Stomach smooth muscle (tissue), 2 donors: Measurements from ENCODE around the gene FAM20B.

Experiments
- H3K27ac ChIP-seq: one replicate; pipeline ENCODE4 v1.7.0; 2013; ENCODE audit warnings: mild to moderate bottlenecking, low read length, inconsistent platforms
- H3K27me3 ChIP-seq, 2 donors: one replicate each; pipeline ENCODE4 v1.7.0; 2013; ENCODE audit warnings: low read length in 2 of 2; ENCODE audit not compliant: insufficient read depth in 2 of 2, control insufficient read depth in 1 of 2
- H3K36me3 ChIP-seq, 2 donors: one replicate each; pipeline ENCODE4 v1.7.0; 2013; ENCODE audit warnings: low read length in 2 of 2; ENCODE audit not compliant: control insufficient read depth in 2 of 2, insufficient read depth in 2 of 2
- H3K4me1 ChIP-seq: one replicate; pipeline ENCODE4 v1.7.0; 2013; ENCODE audit warnings: low read length; ENCODE audit not compliant: control insufficient read depth, insufficient read depth
- H3K4me3 ChIP-seq, 2 donors: one replicate each; pipeline ENCODE4 v1.7.0; 2013; ENCODE audit warnings: low read length in 2 of 2
- H3K9ac ChIP-seq, 2 donors: one replicate each; pipeline ENCODE4 v1.7.0; 2013; ENCODE audit warnings: low read length in 2 of 2, mild to moderate bottlenecking in 1 of 2
- H3K9me3 ChIP-seq, 2 donors: one replicate each; pipeline ENCODE4 v1.7.0; 2013; ENCODE audit warnings: low read length in 2 of 2; ENCODE audit not compliant: control insufficient read depth in 2 of 2
- donor health status: healthy.
- donor health status: Pancreatic carcinoma.

The FAM20B gene

GRCh38 chr1:179081687-179082332, 56.1 kb downstream of the FAM20B start, which contains the start of gene TOR3A:
TOR3A (plus strand) TSS chr1:179082070; CDS start chr1:179082129, 59 bp downstream.
- peak within 1 kb of the TSS; percentile 92 to 97 for H3K4me3 ChIP-seq
- peak within 1 kb of the TSS; percentile 69 to 84 for H3K9ac ChIP-seq
- H3K27me3 ChIP-seq, result no peaks in the 10 kb centered on the region
- peaks cover 2 to 8% of the 10 kb centered on the region in 2 donors for H3K36me3 ChIP-seq
- H3K9me3 ChIP-seq, result no peaks in the 10 kb centered on the region
- peaks cover 23% of the 10 kb centered on the region for H3K4me1 ChIP-seq
- H3K27ac ChIP-seq, result peak within 1 kb of the TSS; percentile 75

GRCh38 chr1:179082333-179082998, 56.8 kb downstream of the FAM20B start:
- Histone ChIP-seq H3K4me3 (peak overlapping the region; percentile 92 to 97), H3K27ac (peak overlapping the region; percentile 75), H3K4me1 (peaks cover 26% of the 10 kb centered on the region), H3K9me3 (no peaks in the 10 kb centered on the region), H3K9ac (peak overlapping the region; percentile 69 to 84), H3K27me3 (no peaks in the 10 kb centered on the region), H3K36me3 (peaks cover 2 to 10% of the 10 kb centered on the region in 2 donors)

GRCh38 chr1:179082999-179083335, 57.3 kb downstream of the FAM20B start:
- Histone ChIP-seq H3K9ac (peak overlapping the region; percentile 69 to 84), H3K27me3 (no peaks in the 10 kb centered on the region), H3K9me3 (no peaks in the 10 kb centered on the region), H3K36me3 (peaks cover 2 to 14% of the 10 kb centered on the region in 2 donors), H3K27ac (no peak overlapping the region), H3K4me1 (peaks cover 26% of the 10 kb centered on the region), H3K4me3 (peak overlapping the region; percentile 92 to 97)

GRCh38 chr1:179083533-179083932, 57.8 kb downstream of the FAM20B start:
- Histone ChIP-seq H3K27me3 (no peaks in the 10 kb centered on the region), H3K36me3 (peaks cover 2 to 16% of the 10 kb centered on the region in 2 donors), H3K9ac (peak overlapping the region in 1 of 2 donors; percentile 21), H3K9me3 (no peaks in the 10 kb centered on the region), H3K27ac (no peak overlapping the region), H3K4me1 (peaks cover 26% of the 10 kb centered on the region), H3K4me3 (no peak overlapping the region)

- H3K4me1 ChIP-seq, result peaks cover 24% of the 10 kb centered on the region
- H3K4me3 ChIP-seq, result no peak overlapping the region
- H3K9ac ChIP-seq, result no peak overlapping the region
Observed at GRCh38 chr1:179087665-179088064, 62.0 kb downstream of the FAM20B start.

DNA sequence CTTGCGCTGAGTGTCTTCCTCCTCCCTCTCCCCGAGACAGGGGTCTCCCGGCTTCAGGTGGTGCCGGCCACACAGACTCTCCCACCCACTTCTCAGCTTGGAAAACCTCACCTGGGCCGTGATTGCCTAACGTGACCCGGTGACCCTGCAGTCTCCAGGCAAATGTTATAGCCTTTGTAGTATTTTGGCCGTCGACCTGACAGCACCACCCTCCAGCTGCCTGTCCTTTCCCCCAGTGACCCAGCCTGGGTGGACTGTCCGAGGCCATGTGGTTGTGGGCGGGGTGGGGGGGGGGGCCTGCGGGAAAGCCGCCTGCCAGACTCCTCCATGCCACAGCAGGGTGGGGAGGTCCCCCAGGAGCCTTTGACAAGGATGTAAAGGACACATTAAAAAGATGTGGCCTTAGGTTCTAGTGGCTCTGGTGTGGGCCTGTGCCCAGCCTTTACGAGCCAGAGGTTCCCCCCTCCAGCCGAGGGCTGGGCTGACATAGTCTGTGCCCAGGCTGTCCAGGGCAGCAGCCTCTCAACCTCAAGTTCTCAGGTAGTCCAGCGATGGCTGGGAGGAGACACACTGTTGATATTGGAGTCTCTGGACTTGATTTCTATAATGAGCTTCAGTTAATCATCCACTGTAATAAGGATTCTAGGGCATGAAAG, 64.3 kb downstream of the FAM20B start:
- Histone ChIP-seq H3K4me1 (peaks cover 14% of the 10 kb centered on the region), H3K9ac (no peak overlapping the region), H3K27me3 (no peaks in the 10 kb centered on the region), H3K4me3 (no peak overlapping the region), H3K36me3 (peaks cover 22 to 36% of the 10 kb centered on the region in 2 donors), H3K27ac (no peak overlapping the region), H3K9me3 (no peaks in the 10 kb centered on the region)

More at GRCh38 chr1:179087665-179088064, 62.0 kb downstream of the FAM20B start:
- H3K9me3 ChIP-seq, result no peaks in the 10 kb centered on the region
- no peak overlapping the region for H3K27ac ChIP-seq
- H3K27me3 ChIP-seq, result no peaks in the 10 kb centered on the region
- peaks cover 2 to 20% of the 10 kb centered on the region in 2 donors for H3K36me3 ChIP-seq

DNA sequence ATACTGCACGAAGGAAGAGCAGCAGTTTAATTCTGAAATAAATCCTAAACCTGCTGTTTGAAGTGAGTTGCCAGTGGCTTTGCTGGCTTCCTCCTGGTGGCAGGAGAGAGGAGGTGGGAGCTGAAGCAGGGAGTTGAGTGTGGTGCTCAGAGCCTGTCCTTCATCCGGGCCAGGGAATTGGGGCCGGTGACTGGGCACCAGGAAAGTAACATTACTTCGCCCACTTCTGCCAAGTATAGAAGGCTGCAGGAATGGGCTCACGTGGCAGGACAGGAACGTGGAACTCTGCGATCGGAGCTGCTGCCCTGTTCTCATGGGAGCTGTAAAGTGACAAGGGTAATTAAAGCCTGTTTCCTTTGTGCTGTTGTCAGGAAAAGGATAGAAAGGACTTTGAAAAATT, 64.8 kb downstream of the FAM20B start:
- H3K9ac ChIP-seq, result no peak overlapping the region
- no peak overlapping the region for H3K4me3 ChIP-seq
- H3K9me3 ChIP-seq, result no peaks in the 10 kb centered on the region
- H3K4me1 ChIP-seq, result peaks cover 14% of the 10 kb centered on the region
- H3K27ac ChIP-seq, result peak overlapping the region; percentile 24
- peaks cover 28 to 40% of the 10 kb centered on the region in 2 donors for H3K36me3 ChIP-seq
- no peaks in the 10 kb centered on the region for H3K27me3 ChIP-seq

- peaks cover 31 to 43% of the 10 kb centered on the region in 2 donors for H3K36me3 ChIP-seq
- no peaks in the 10 kb centered on the region for H3K9me3 ChIP-seq
- no peaks in the 10 kb centered on the region for H3K27me3 ChIP-seq
- H3K4me1 ChIP-seq, result peaks cover 14% of the 10 kb centered on the region
- peak overlapping the region; percentile 24 for H3K27ac ChIP-seq
- H3K4me3 ChIP-seq, result no peak overlapping the region
- no peak overlapping the region for H3K9ac ChIP-seq
Observed at GRCh38 chr1:179090923-179091322, 65.2 kb downstream of the FAM20B start.

- no peak overlapping the region for H3K27ac ChIP-seq
- no peak overlapping the region for H3K9ac ChIP-seq
- H3K4me1 ChIP-seq, result peaks cover 14% of the 10 kb centered on the region
- H3K36me3 ChIP-seq, result peaks cover 31 to 45% of the 10 kb centered on the region in 2 donors
- H3K9me3 ChIP-seq, result no peaks in the 10 kb centered on the region
- no peaks in the 10 kb centered on the region for H3K27me3 ChIP-seq
- no peak overlapping the region for H3K4me3 ChIP-seq
Observed at GRCh38 chr1:179091691-179092165, 66.0 kb downstream of the FAM20B start.

- Histone ChIP-seq H3K36me3 (peaks cover 38 to 45% of the 10 kb centered on the region in 2 donors), H3K4me1 (peaks cover 12% of the 10 kb centered on the region), H3K4me3 (no peak overlapping the region), H3K9ac (no peak overlapping the region), H3K9me3 (no peaks in the 10 kb centered on the region), H3K27ac (no peak overlapping the region), H3K27me3 (no peaks in the 10 kb centered on the region)
Observed at GRCh38 chr1:179092896-179093461, 67.3 kb downstream of the FAM20B start.
